ENCODE results near the gene PHC2. TPM values are rescaled to one million over a fixed set of nuclear protein-coding genes. Genes with fewer than 3 reads are reported as not detected.

Gene PHC2
- total RNA-seq, 1 experiment from 2014 or later, result 9.4 TPM

DNA sequence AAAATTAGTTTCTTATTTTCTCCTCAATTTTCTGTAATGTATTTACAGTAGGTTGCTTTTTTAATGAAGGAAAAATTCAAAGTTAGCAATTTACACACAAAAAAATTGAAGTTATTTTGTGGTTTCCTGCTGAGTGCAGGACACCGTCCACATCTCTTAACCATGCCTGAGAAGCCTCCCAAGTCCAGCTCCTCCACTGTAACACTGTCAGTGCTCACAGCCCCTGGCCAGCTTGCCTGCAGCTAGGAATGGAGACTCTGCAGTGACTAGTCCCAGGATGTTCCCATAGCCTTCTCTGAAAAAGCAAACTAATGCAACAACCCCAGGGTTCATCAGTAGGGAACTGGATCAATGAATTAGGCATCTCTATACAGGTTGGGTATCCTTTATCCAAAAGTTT is 113.5 kb downstream of the PHC2 start:
- Histone ChIP-seq H3K9ac (ENCODE audit: extremely low read depth, insufficient read length, low read length) (no peak overlapping the region), H2BK20ac (ENCODE audit: low read depth, low read length, poor library complexity, severe bottlenecking) (no peak overlapping the region), H3K23ac (ENCODE audit: insufficient read length, low read depth, low read length) (no peak overlapping the region), H2BK5ac (ENCODE audit: insufficient read length, low read length) (no peak overlapping the region), H4K91ac (ENCODE audit: insufficient read length, low read depth, low read length) (no peak overlapping the region), H2BK15ac (ENCODE audit: low read depth, low read length) (no peak overlapping the region), H4K5ac (ENCODE audit: insufficient read length, low read depth, low read length) (no peak overlapping the region), H3K23me2 (ENCODE audit: insufficient read length, low read depth, low read length, poor library complexity, severe bottlenecking) (no peaks in the 10 kb centered on the region), H2AFZ (ENCODE audit: low read length) (no peak overlapping the region), H4K20me1 (ENCODE audit: control insufficient read depth, insufficient read depth, insufficient read length) (no peaks in the 10 kb centered on the region), H3K18ac (ENCODE audit: insufficient read length, low read depth, low read length) (no peak overlapping the region), H3K9me3 (ENCODE audit: control insufficient read depth, low read depth, low read length) (no peaks in the 10 kb centered on the region), H3K56ac (ENCODE audit: insufficient read length, low read depth, low read length) (no peak overlapping the region), H3K79me1 (ENCODE audit: insufficient read depth, low read depth, low read length, poor library complexity, severe bottlenecking) (no peaks in the 10 kb centered on the region), H3K79me2 (ENCODE audit: insufficient read depth, low read length) (no peaks in the 10 kb centered on the region), H2BK12ac (ENCODE audit: insufficient read length, low read depth, low read length) (no peak overlapping the region), H3K4ac (ENCODE audit: low read depth, low read length) (no peak overlapping the region), H2AK5ac (ENCODE audit: insufficient read length, low read length) (no peak overlapping the region), H4K8ac (replicated peaks; ENCODE audit: insufficient read length, low read depth, low read length) (no peak overlapping the region), H3K14ac (ENCODE audit: insufficient read depth, low read length) (no peak overlapping the region), H3K4me1 (ENCODE audit: insufficient read depth, low read length) (no peaks in the 10 kb centered on the region), H3K27me3 (ENCODE audit: insufficient read depth, low read length) (no peaks in the 10 kb centered on the region), H3K27ac (ENCODE audit: insufficient read length, low read depth, low read length) (no peak overlapping the region), H3T11ph (ENCODE audit: low read length) (no peak overlapping the region), H3K4me2 (ENCODE audit: insufficient read depth, insufficient read length, low read length) (no peak overlapping the region), H2BK120ac (ENCODE audit: low read depth, low read length, poor library complexity, severe bottlenecking) (no peak overlapping the region)
- no peak overlapping the region for H3K4me3 Mint-ChIP-seq
- no peak for TF ChIP-seq CTCF (conservative IDR thresholded peaks at IDR 0.05)
- H3K4me1 Mint-ChIP-seq, result peaks cover 5 to 13% of the 10 kb centered on the region in 2 experiments; a peak in 3 of 4 replicates
- H3K27ac Mint-ChIP-seq, result no peak overlapping the region
- no peak for DNase-seq
- H3K27me3 Mint-ChIP-seq (ENCODE audit: low read depth), result peaks cover 24% of the 10 kb centered on the region
- no peaks in the 10 kb centered on the region for H3K9me3 Mint-ChIP-seq
- WGBS (ENCODE audit: extremely low coverage, insufficient read length, low lambda C conversion rate), result no CpG with 5 or more reads among the region's 1 CpG
- H3K36me3 Mint-ChIP-seq (ENCODE audit: insufficient read depth in 1 of 3, low read depth in 3 of 3), result no peaks in the 10 kb centered on the region

Data from H9 (cell line).